Esophagus squamous epithelium (tissue), 5 donors: ENCODE results near the gene ZNF319. TPM values are rescaled to one million over a fixed set of nuclear protein-coding genes. Genes with fewer than 3 reads are reported as not detected.

Source experiments
- DNase-seq: peaks from one replicate; lab custom pipeline; 2025; lab: John Stamatoyannopoulos, UW
- H3K27ac ChIP-seq, 4 donors: fragments of 200-600 bp; sonication (generic); one replicate each; pipeline ENCODE4 v1.5.1; 2016 to 2019; ENCODE audit warnings: mild to moderate bottlenecking in 1 of 4
- H3K27me3 ChIP-seq, 4 donors: fragments of 200-600 bp; sonication (generic); 1 replicate in 3 of 4; 2 replicates in 1 of 4; pipeline versions ENCODE4 v1.5.1 to v1.6.0; 2017 to 2021; ENCODE audit warnings: antibody characterized with exemption in 1 of 4
- H3K36me3 ChIP-seq, 3 donors: fragments of 200-600 bp; sonication (generic); one replicate each; pipeline ENCODE4 v1.5.1; 2016 to 2019
- H3K4me1 ChIP-seq, 3 donors: fragments of 200-600 bp; sonication (generic); one replicate each; pipeline ENCODE4 v1.5.1; 2017 to 2019
- H3K4me3 ChIP-seq, 4 donors: fragments of 200-600 bp; sonication (generic); 1 replicate in 3 of 4; 2 replicates in 1 of 4; pipeline ENCODE4 v1.5.1; 2016 to 2019; ENCODE audit warnings: mild to moderate bottlenecking in 2 of 4, moderate library complexity in 1 of 4
- H3K9me3 ChIP-seq, 3 donors: fragments of 200-600 bp; sonication (generic); one replicate each; pipeline ENCODE4 v1.5.1; 2016 to 2019
- POLR2A ChIP-seq, 4 donors: fragments of 450-650 bp; IDR thresholded peaks; one replicate each; pipeline ENCODE4 v1.6.1; 2017; ENCODE audit warnings: antibody characterized with exemption in 4 of 4, mild to moderate bottlenecking in 4 of 4, moderate library complexity in 3 of 4
- WGBS, 2 donors: methylation state at CpG; one replicate each; pipeline ENCODE4 v1.1.5; 2018; 5-methylcytosine and 5-hydroxymethylcytosine counted together
- intact Hi-C: fragments of 100-400 bp; cut with DNase I; formaldehyde crosslinking; loops from one replicate; pipeline ENCODE4 v1.15.0; 2022
- total RNA-seq, 4 donors: library from RNA; depleted of rRNA; stranded (reverse); fragments of >200 nt; gene quantifications; one replicate each; pipeline ENCODE4 v1.1.0, GENCODE V29; 2016
- TF ChIP-seq, protein P1 (sequence below), 6 experiments: fragments of 450-650 bp in 4 of 6; fragments of 200-600 bp in 2 of 6; sonication (generic) in 2 of 6; IDR thresholded peaks; one replicate each; pipeline ENCODE4 v1.5.1; 2016 to 2019; ENCODE audit warnings: antibody characterized with exemption in 6 of 6, mild to moderate bottlenecking in 4 of 6, moderate library complexity in 4 of 6
- donor health status: DM: yes; HTN: yes; CAD: no.

Gene ZNF319
- total RNA-seq, 4 donors from 2014 or later, result 1.5 to 5.1 (median 2.6) TPM

DNA sequence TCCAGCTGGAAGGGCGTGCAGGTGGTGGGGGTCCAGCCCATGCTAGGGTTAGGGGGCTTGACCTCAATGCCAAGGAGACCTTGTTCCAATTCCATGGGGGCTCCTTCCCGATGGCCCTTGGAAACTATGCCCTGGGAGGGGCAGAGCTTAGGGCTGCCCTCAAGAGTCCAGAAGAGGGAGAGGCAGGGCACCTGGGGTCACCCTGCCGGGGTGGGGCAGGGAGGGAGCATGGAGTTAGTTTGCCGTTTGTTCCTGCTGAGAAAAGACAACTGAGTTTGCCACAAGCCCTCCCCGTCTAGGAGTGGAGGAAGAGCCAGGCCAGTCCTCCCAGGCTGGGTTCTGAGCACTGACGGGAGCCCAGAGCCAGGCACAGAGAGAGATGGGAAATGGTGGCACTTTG, 46.5 kb upstream of the ZNF319 start:
- H3K4me1 ChIP-seq, result peaks cover 0 to 16% (median 3%) of the 10 kb centered on the region in 3 donors
- H3K4me3 ChIP-seq, result no peak overlapping the region
- peaks cover 0 to 36% (median 0%) of the 10 kb centered on the region in 3 donors for H3K36me3 ChIP-seq
- H3K9me3 ChIP-seq, result no peaks in the 10 kb centered on the region
- WGBS, 2 donors, result no CpG with 5 or more reads among the region's 6 CpGs
- TF ChIP-seq POLR2A (IDR thresholded peaks at IDR 0.05), result no peak
- TF ChIP-seq, protein P1, sequence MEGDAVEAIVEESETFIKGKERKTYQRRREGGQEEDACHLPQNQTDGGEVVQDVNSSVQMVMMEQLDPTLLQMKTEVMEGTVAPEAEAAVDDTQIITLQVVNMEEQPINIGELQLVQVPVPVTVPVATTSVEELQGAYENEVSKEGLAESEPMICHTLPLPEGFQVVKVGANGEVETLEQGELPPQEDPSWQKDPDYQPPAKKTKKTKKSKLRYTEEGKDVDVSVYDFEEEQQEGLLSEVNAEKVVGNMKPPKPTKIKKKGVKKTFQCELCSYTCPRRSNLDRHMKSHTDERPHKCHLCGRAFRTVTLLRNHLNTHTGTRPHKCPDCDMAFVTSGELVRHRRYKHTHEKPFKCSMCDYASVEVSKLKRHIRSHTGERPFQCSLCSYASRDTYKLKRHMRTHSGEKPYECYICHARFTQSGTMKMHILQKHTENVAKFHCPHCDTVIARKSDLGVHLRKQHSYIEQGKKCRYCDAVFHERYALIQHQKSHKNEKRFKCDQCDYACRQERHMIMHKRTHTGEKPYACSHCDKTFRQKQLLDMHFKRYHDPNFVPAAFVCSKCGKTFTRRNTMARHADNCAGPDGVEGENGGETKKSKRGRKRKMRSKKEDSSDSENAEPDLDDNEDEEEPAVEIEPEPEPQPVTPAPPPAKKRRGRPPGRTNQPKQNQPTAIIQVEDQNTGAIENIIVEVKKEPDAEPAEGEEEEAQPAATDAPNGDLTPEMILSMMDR (IDR thresholded peaks at IDR 0.05), result no peak
- intact Hi-C loops, result no loop called here
- H3K27ac ChIP-seq, result no peak overlapping the region
- no peak for DNase-seq
- H3K27me3 ChIP-seq, result no peaks in the 10 kb centered on the region

- intact Hi-C loops, result no loop called here
- H3K27ac ChIP-seq, result no peak overlapping the region
- DNase-seq, result no peak
- no peaks in the 10 kb centered on the region for H3K9me3 ChIP-seq
- no peak for TF ChIP-seq POLR2A (IDR thresholded peaks at IDR 0.05)
- TF ChIP-seq, protein P1 (IDR thresholded peaks at IDR 0.05), result no peak
- peaks cover 0 to 42% (median 0%) of the 10 kb centered on the region in 3 donors for H3K36me3 ChIP-seq
- H3K4me3 ChIP-seq, result no peak overlapping the region
- peaks cover 0 to 16% (median 3%) of the 10 kb centered on the region in 3 donors for H3K4me1 ChIP-seq
- no peaks in the 10 kb centered on the region for H3K27me3 ChIP-seq
- 60 to 68% methylated on average over 4 to 6 of the region's 16 CpGs for WGBS, 2 donors
These were observed 45.8 kb upstream of the ZNF319 start for GRCh38 chr16:58046054-58046881.

DNA sequence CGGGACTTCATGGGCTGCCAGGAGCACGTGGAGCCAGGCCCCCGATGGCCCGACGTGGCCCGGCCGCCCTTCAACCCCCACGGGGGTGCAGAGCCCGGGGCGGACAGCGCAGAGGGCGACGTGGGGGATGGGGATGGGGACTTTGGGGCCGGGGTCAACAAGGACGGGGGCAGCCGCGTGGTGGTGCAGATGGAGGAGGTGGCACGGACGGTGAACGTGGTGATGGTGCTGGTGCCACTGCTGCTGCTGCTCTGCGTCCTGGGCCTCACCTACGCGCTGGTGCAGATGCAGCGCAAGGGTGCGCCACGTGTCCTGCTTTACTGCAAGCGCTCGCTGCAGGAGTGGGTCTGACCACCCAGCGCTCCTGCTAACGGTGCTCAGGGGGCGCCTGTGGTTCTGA, 44.6 kb upstream of the ZNF319 start:
- no peaks in the 10 kb centered on the region for H3K9me3 ChIP-seq
- H3K4me1 ChIP-seq, result peaks cover 0 to 16% (median 3%) of the 10 kb centered on the region in 3 donors
- TF ChIP-seq POLR2A (IDR thresholded peaks at IDR 0.05), result no peak
- TF ChIP-seq, protein P1 (IDR thresholded peaks at IDR 0.05), result no peak
- H3K36me3 ChIP-seq, result peaks cover 0 to 54% (median 0%) of the 10 kb centered on the region in 3 donors
- WGBS, 2 donors, result 78 to 92% methylated on average over 3 to 11 of the region's 31 CpGs
- H3K27ac ChIP-seq, result no peak overlapping the region
- DNase-seq, result no peak
- H3K4me3 ChIP-seq, result no peak overlapping the region
- no peaks in the 10 kb centered on the region for H3K27me3 ChIP-seq
- intact Hi-C loops, result no loop called here

DNA sequence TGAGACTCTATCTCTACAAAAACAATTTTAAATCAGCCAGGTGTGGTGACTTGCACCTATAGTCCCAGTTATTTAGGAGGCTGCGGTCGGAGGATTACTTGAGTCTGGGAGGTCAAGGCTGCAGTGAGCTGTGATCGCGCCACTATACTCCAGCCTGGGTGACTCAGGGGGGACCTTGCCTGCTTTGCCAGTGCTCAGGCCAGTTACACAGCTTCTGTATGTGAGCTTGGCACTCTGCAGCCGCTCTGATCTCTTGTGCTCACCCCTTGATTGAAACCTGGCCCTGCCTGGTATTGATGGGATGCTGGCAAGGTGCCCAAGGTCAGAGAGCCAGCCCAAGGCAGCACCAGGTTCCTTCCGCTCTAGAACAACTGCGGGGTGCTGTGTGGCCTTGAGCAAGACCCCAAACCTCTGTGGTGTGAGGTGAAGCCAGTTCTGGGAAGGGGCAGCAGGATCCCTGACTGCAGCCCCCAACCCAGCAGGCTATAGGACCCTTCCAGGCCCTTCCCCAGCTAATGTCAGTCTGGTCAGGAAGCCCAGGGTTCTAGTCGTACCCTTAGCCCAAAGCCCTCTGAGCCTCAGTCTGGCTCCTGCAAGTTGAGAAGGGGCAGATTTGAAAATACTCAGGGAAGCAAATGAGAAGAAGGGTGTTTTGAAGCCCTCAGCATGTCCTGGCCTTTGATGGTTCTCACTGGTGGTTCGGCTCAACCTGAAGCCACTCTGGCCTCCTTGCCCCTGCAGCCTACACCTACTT, 44.0 kb upstream of the ZNF319 start:
- peaks cover 0 to 16% (median 3%) of the 10 kb centered on the region in 3 donors for H3K4me1 ChIP-seq
- TF ChIP-seq, protein P1 (IDR thresholded peaks at IDR 0.05), result no peak
- TF ChIP-seq POLR2A (IDR thresholded peaks at IDR 0.05), result no peak
- H3K4me3 ChIP-seq, result no peak overlapping the region
- no peak for DNase-seq
- H3K27ac ChIP-seq, result no peak overlapping the region
- H3K36me3 ChIP-seq, result peaks cover 0 to 60% (median 0%) of the 10 kb centered on the region in 3 donors
- WGBS, 2 donors, result 88 to 93% methylated on average over 5 to 6 of the region's 9 CpGs
- H3K9me3 ChIP-seq, result no peaks in the 10 kb centered on the region
- intact Hi-C loops, result no loop called here
- H3K27me3 ChIP-seq, result no peaks in the 10 kb centered on the region
